Stimulated activated CD8-positive, alpha-beta memory T cell treated with anti-CD3 and anti-CD28 coated beads, Interleukin-12 subunit alpha, Interleukin-12 subunit beta, amount 100 ng/mL, for 24 hours (primary cell): Measurements from ENCODE around the gene CYTH3.
"Not testable (repeated sequence)": the region's sequence is repeated elsewhere in the genome, so short reads cannot be mapped to it uniquely, and the experiment has no call there.

ENCODE experiments used
- DNase-seq: peaks from one replicate; pipeline ENCODE4 v3.0.0-alpha.2; 2020; ENCODE audit errors: extremely low read depth

The CYTH3 gene

DNA sequence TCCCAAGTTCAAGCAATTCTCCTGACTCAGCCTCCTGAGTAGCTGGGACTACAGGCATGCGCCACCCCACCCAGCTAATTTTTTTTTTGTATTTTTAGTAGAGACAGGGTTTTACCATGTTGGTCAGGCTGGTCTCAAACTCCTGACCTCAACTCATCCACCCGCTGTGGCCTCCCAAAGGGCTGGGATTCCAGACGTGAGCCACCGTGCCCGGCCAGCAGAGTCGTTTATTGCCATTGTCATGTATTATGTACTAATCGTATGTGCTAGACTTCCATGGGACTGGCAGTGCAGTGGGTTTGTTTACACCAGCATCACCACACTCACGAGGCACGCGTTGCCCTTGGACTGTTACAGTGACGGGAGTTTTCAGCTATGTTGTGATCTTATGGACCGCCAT, 120.9 kb downstream of the CYTH3 start:
- DNase-seq, result not testable (repeated sequence)

DNA sequence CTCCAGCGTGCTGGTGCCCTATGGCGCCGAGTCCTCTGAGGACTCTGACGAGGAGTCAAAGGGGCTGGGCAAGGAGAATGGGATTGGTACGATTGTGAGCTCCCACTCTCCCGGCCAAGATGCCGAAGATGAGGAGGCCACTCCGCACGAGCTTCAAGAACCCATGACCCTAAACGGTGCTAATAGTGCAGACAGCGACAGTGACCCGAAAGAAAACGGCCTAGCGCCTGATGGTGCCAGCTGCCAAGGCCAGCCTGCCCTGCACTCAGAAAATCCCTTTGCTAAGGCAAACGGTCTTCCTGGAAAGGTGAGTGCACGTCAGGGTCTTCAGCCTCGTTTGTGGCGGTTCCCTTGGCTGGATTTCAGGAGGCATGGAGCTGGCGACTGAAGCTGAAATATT, 122.4 kb downstream of the CYTH3 start:
- DNase-seq, result no peak

DNA sequence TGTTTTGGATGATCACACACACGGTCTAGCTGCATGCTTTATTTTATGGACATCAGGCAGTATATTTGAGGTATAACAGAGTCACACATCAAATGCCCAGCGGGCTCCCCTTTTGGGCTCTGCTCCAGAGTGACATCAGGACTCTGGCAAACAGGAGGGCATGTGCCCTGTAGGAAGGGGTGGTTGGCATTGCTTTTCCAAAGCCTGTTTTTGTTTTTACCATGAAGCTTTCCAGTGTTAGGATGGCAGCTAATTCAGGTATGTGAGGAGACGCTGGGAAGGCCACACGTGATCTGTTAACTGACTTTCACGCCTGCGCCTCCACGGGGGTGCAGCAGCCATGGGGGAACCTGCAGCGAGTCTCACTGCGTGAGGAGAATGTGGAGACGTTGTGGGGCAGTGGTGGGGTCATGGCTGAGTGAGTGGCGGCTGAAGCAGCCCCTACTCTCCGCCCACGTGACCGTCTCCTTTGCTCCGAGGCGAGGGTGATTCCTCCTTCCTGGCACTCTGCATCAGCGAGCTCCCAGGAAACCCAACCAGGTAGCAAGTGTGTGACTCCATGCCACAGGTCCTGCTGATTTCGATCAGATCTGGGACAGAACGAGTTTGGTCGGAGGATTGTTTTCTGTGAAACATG, 123.6 kb downstream of the CYTH3 start:
- no peak for DNase-seq

DNA sequence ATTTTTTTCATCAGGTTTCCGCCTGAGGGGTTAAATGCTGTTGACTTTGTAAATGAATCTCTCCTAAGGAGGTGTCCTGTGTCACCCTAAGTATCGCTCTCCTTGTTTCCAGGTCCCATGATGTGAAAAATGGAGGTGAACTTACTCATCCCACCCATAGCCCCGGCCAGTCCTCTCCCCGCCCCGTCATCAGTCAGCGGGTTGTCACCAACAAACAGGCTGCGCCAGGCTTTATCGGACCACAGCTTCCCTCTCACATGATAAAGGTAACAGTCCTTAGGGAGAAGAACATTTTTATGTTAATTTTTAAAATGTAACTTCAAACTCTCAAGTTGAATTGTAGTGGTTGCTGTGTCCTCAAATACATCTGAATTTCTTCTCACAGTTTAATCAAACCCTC, 124.8 kb downstream of the CYTH3 start:
- no peak for DNase-seq

DNA sequence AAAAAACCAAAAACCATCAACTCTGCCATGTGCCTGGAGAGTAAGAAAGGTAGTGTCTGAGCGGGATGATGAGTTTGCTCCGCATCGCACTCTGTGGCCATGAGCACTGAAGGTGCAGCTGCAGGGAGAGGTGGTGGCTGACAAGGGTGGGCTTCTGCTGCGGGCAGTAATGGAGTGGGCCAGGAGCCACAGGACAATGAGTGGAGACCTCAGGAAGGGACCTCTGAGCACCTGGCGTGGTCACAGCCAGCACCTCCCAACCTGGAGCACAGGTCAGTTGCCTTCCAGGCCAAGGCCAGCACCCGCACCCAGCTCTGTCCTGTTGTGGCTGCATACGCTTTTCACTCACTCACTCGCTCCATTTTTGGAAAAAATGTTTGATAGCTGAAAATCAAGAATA, 125.8 kb downstream of the CYTH3 start:
- DNase-seq, result no peak

DNA sequence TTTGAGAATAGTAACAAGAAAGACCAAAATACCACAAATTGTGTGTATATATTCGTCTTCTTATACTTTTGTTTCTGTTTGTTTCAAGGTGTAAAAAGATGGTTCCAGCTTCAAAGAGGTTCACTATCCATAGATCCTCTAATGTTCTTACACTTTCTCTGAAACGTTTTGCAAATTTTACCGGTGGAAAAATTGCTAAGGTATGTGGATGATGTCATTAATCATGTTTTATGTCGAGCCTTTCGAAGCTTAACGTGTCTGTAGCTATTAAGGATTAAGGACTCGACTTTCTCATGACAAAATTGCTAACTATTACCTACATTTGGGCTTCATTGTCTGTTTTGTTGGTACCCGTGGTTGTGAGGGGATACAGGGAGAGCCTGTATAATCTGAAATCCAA, 128.4 kb downstream of the CYTH3 start:
- DNase-seq, result no peak

DNA sequence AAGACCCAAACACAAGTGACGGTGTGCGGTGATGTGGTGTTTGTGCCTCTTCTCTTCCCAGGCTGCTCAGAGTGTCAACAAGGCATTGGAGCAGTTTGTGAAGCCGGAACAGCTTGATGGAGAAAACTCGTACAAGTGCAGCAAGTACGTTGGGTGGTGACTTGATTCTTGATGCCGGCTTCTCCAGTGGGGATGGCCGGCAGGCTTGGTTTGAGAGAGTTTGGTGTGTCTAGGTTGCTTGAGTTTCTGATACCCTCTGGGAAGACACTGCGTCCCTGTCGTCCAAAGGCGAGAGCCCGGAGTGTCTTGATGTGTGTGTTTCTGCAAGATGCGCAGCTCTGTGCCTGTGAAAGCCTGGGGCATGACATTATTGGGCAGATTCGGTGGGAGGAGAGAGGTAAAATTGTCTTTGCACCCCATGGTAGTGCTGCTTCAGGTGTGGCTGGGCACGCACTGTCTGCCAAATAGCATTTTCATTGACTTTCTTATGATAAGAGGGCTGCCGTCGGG, 129.5 kb downstream of the CYTH3 start:
- DNase-seq, result no peak

DNA sequence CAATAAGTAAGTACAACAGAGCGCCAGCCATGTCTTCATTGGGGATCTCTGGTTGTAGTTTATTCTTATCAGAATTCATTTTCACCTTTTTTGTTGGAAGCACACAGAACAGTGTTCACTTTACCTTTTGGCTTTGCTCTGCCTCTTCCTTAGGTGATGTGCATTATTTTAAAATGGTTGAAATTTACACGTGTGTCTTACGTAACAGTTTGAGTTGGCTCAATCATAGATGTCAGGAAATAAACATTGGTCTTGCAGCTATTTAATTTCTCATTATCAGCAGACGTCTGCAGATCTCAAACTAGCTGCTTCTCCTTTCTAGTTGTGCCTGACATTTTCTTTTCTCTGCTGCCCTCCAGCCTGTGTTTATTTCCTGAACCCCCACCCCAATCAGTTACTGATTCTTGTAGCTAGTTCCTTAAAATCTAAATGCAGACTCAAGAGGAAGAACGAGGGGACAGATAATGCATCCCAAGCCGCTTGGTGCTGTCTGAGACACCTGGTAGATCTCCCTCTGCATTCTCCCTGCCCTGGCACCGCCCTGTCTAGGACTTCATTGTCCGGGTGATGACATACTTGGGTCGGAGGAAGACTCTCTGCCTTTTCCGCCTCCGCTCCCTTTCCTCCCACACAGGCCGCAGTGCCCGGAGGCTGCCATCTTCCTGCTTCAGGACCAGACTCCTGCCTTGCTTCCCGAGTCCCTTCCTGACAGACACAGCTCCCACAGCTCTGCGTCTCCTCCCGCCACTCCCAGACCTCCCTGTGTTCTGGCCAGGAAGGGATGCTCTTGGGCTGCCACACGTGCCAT, 133.0 kb downstream of the CYTH3 start:
- DNase-seq, result no peak

DNA sequence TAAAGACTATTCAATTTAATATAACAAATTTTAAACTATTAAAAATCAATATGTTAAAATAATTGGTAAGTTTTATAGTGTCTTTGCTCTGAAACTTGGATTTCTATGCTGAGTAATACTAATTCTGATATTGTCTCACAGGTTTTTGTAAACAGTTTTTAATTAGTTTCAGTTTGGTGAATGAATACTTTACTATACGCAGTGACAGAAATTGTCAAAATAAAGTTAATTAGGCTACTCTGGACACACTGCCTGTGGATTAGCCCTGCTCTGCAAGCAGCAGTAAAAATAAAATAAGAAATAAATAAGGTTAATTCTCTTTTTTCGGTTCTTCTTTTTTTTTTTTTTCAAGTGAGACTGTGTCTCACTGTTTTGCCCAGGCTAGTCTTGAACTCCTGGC, 135.9 kb downstream of the CYTH3 start:
- DNase-seq, result no peak

DNA sequence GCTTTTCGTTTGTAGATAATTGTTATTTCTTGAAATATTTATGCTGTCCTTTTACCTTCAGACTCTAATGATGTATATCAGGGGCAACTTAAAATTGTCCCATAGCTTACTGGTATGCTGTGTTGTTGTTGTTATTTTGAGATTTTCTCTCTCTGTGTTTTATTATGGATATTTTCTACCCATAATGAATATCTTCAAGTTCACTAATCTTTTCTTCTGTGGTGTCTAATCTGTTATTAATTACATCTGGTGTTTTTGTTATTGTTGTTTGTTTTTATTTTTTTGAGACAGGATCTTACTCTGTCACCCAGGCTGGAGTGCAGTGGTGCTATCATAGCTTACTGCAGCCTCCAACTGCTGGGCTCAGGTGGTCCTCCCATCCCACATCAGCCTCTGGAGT, 139.2 kb downstream of the CYTH3 start:
- no peak for DNase-seq

DNA sequence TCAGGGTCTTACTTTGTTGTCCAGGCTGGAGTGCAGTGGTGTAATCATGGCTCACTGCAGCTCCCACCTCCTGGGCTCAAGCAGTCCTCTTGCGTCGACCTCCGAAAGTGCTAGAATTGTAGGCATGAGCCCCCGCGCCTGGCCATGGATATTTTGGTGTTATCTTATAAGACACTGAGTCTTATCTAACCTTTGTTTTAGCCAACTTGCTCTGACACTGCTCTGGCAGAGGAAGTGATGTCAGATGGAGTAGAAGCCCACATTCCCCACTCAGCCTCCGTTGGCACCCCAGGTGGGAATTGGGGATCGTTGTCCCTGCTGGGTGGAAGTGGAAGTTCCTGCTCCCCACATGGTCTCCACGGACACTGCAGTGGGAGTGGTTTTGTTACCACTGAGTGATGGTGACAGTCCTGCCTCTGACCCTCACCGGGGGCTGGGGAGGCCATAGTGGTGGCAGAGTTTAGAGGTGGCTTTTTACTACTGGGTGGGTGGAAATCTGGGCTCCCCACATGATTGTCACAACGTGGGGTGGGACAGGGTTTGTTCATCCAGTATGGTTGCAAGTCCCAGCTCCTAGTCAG, 142.3 kb downstream of the CYTH3 start:
- no peak for DNase-seq

DNA sequence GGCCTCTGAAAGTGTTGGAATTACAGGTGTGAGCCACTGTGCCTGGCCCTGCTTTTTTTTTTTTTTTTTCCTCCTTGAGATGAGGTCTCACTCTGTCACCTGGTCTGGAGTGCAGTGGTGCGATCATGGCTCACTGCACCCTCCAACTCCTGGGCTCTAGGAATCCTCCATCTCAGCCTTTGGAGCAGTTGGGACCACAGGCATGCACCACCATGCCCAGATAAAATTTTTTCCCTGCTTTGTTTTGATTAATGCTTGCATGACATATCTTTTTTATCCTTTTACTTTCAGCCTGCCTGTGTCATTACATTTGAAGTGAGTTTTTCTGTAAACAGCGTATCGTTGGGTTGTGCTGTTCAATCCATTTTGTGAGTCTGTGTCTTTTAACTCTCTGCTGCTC, 144.2 kb downstream of the CYTH3 start:
- DNase-seq, result no peak

DNA sequence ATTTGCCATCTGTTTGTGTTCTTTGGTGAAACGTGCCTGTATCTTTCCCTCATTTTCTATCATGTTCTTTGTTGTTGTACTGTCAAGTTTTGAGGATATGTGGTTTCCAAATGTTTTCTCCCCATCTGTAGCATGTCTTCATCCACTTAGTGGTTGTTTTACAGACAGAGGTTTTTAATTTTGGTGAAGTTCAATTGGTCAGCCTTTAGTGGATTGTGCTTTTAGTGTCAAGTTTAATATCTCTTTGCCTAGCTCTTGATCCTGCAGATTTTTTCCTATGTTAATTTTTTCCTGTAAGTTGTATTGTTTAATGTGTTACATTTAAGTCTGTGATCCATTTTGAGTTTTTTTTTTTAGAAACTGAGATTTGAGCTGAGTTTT, 145.3 kb downstream of the CYTH3 start:
- no peak for DNase-seq

DNA sequence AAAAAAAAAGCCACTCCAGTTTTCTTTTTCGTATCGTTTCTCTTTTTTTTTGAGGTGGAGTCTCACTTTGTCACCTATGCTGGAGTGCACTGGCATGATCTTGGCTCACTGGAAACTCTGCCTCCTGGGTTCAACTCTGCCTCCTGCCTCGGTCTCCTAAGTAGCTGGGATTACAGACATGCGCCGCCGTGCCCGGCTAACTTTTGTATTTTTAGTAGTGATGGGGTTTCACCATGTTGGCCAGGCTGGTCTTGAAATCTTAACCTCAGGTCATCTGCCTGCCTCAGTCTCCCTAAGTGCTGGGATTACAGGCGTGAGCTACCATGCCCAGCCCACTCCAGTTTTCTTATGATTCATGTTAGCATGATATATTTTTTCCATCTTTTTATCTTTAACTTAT, 148.6 kb downstream of the CYTH3 start:
- DNase-seq, result no peak

DNA sequence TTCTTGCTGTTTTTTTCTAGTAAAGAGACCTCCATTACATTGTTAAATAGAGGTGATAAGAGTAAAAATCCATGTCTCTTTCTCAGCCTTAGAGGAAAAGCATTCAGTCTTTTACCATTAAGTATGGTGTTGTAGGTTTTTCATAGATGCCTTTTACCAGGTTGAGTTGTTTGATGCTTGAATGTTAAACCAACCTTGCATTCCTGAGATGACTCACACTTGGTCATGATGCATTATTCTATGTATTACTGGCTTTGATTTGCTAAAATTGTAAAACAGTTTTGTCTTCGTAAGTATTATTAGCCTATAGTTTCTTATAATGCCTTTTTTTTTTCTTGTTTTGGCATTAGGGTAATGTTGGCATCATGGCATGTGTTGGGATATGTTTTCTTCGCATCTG, 151.3 kb downstream of the CYTH3 start:
- no peak for DNase-seq

DNA sequence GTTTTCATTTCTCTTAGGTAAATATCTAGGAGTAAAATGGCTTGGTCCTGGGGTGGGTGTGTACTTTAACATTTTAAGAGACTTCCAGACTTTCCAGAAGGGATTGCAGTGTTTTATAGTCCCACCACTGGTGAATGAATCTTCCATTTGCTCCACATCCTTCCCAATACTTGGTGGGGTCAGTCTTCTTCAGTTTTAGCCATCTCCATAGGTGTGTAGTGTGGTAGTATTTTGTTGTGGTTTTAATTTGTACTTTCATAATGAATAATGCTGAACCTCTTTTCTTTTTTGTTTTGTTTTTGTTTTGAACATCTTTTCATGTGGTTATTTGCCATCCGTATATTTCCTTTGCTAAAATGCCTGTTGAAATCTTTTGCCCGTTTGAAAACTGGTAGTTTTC, 154.9 kb downstream of the CYTH3 start:
- DNase-seq, result no peak

DNA sequence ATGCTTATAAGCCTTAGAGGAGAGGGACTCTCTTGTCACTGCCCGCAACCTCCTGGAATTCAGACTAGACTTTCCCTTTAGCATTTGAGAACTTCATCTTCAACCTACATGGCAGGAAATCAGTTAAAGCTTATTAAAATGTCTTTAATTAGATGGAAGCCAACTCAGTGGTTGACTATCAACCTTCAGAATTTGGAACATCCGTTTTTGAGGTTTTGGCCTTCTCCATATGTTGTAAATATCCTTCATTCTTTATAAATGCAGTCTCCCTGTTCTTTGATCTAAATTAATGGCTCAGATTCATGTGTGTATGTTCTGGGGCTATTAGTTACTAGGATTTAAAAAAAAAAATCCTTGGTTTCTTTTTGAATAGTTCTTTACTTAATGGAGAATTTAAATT, 156.2 kb downstream of the CYTH3 start:
- DNase-seq, result no peak
